GM18951 (cell line): ENCODE results near the gene CABP1.
A peak's percentile ranks its signal among the peaks of the same experiment; 100 is the strongest.
"Not testable (repeated sequence)": the region's sequence is repeated elsewhere in the genome, so short reads cannot be mapped to it uniquely, and the experiment has no call there.

Experiments used
- POLR2A ChIP-seq: IDR thresholded peaks from 4 replicates; pipeline ENCODE4 v1.6.1; 2011; ENCODE audit warnings: mild to moderate bottlenecking; ENCODE audit not compliant: insufficient read length, insufficient read depth; ENCODE audit errors: extremely low read depth
- in situ Hi-C: fragments of 300-500 bp; cut with MboI; formaldehyde crosslinking; loops from one replicate; pipeline ENCODE4 v1.12.0; 2022; ENCODE audit warnings: low sequenced_read_pairs, mixed read lengths, inconsistent platforms; ENCODE audit not compliant: unreplicated experiment

CABP1 gene

DNA sequence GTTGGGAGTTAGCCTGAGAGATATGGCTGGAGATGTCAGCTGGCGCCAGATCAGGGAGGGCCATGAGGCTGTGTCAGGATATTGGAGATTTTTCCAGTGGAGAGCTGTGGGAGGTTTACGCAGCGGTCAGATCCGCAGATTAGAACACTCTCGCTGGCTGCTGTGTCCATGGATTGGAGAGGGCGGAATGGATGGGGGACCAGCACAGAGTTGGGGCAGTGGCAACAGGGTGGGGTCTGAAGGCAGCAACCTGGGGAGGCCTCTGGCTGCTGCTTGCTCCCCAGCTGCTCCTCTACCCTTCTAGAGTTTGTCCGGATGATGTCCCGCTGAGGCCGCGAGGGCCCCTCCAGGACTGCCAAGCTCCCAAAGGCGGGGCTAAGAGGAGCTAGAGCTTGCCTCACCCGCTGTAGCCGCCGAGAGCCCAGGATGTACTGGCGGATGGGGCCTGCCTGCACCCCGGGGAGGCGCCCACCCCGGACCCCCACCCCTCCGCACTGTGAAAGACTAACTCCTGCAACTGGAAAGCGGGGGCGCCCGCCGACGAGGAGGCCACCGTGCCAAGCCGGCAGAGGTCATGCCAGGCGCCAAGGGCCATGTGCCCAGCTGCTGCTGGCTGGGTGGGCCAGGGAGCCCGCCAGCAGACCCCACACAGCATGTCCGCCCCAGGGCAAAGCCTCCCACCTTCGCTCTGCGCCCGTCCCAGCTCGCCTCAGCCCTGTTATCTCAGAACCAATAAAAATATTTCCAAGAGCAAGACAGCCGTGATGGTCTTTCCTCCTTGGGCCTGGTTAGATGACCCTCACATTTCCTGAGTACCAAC is 26.4 kb downstream of the CABP1 start:
- in situ Hi-C loops: no loop called here
- no peak for TF ChIP-seq POLR2A

DNA sequence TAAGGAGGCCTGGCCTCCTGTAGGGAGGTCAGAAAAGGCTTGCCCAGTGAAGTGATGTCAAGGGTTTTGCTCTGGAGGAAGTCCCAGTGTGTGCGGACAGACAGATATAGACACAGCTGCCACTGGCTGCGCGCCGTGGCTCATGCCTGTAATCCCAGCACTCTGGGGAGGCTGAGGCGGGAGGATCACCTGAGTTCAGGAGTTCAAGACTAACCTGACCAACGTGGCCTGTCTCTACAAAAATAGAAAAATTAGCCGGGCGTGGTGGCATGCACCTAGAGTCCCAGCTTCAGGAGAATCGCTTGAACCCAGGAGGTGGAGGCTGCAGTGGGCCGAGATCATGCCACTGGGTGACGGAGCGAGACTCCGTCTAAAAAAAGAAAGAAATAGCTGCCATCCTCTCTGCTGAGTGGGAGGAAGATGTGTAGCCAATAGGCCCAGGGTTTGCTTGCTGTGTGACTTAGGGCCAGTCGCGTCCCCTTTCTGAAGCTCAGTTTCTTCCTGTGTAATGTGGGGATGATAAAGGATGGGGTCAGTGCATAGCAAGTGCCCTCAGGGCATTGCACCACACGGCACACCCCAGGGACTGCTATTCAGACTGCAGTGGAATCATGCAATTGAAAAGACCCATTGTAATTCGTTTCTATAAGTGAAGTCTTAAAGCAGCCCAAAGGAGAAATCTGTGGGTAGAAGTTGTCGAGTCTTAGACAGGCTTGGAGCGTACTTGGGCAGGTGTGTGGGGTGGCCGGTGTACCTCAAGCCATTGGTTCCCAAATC is 27.9 kb downstream of the CABP1 start:
- in situ Hi-C loops: no loop called here
- no peak for TF ChIP-seq POLR2A

DNA sequence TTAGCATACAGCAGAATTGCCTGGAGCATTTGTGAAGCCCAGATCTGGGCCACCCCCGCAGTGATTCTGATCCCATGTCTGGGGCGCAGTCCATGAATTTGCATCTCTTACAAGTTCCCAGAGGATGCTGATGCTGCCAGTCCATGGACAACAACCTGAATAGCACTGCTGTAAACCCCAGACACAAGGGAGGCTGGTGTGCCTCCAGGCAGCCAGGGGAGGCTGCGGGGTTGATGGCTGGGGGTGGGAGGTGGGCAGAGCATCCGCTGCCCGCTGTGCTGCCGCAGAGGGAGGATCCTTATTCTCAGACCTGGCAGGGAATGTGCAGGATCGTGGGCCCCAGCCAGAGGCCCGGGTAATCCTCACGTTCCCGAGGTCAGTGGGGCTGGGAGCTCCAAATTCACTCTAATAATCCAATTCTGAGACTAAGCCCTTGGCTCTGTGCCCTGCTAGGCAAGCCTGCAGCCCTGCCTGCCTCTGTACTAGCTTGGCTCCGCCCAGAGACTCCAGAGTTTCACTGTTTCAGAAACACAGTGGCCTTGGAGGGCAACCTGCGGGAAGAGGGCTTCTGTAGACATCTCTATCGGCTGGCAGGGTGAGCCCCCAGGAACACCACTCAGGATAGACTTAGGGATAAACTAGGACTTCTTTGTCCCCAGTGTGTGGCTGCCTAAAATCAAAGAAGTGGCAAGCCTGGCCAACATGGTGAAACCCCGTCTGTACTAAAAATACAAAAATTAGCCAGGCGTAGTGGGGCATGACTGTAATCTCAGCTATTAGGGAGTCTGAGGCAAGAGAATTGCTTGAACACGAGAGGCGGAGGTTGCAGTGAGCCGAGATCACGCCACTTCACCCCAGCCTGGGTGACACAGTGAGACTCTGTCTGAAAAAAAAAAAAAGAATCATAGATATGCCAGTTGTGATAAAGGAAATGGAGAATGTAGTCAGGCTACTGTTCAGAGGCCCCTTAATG is 28.7 kb downstream of the CABP1 start:
- TF ChIP-seq POLR2A: no peak
- in situ Hi-C loops: no loop called here

DNA sequence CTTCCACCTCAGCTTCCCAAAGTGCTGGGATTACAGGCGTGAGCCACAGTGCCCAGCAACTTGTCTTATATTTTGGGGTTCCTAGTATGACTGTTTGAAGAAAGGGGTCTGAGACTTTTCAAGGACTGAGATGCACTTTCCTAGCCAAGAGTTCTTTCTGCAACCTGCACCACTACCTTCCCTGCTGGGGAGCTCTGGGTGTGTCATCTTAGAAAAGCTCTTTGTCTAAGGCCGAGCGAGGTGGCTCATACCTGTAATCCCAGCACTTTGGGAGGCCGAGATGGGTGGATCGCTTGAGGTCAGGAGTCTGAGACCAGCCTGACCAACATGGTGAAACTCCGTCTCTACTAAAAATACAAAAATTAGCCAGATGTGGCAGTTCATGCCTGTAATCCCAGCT is 29.8 kb downstream of the CABP1 start:
- in situ Hi-C loops: not testable (repeated sequence)

DNA sequence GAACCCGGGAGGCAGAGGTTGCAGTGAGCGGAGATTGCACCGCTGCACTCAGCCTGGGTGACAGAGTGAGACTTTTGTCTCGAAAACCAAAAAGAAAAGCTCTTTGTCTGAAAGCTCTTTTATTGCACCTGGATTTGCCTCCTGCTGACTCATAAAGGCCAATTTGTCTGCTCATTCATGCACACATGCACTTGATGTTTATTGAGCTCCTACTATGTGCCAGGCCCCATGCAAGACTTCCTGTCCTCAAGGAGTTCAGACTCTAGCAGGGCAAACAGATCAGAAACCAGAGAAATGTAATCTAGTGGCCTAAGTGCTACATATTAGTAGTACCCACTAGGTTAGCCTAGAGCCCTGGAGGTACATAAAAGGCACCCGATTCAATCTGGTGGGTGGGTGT is 30.2 kb downstream of the CABP1 start:
- in situ Hi-C loops: no loop called here
- TF ChIP-seq POLR2A: no peak

DNA sequence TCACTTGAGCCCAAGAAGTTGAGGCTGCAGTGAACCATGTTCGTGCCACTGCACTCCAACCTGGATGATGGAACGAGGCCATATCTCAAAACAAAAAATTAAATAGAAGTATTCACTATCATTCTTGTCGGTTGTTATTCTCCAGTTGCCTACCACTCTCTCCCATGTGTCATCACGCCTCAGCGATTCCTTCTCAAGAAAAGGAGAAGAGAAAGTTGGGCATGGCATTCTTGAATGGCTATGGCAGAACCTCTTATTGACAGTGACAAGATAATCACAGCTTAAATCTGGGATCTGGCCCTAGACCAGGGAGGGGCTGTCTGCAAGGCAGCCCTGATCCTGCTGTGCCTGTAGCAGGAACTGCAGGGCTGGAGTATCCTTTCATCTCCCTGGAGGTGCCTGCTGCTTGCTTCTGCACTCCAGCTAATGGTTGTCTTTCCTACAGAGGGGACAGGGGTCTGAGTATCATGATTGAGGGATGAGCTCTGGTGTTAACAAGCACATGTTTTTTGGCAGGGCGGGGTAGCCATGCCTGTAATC is 33.7 kb downstream of the CABP1 start:
- no peak for TF ChIP-seq POLR2A
- in situ Hi-C loops: no loop called here

DNA sequence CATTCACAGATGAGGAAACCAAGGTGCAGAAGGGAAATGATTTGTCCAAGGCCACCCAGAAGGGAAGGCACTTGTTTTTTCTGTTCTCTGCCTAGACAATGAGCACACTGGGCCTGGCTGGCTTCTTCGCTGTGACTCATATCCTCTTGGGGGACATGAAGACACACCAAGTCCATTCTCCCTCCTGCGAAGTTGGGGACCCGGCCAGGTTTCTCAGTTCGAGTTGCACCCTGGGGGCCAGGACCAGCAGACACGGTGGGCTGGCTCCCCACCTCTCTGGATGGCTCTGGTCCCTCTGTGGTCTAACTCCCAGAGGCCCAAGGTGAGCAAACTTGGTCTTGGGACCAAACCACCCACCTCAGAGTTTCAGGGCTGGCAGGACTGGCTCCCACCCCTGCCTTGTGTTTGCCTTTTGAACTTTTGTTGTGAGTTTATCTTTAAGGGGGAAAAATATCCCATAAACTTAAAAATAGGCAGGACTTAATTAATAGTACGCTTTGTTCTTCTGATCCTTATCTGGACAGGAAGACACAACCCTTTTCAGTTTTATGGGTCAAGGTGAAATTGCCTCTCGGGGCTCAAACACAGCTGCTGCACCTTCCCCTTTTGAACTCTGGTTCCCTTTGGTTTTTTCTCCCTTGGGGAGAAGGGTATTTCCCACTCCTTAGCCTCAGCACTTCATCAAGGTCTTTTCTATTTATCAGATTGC is 37.5 kb downstream of the CABP1 start:
- no peak for TF ChIP-seq POLR2A
- in situ Hi-C loops: no loop called here

DNA sequence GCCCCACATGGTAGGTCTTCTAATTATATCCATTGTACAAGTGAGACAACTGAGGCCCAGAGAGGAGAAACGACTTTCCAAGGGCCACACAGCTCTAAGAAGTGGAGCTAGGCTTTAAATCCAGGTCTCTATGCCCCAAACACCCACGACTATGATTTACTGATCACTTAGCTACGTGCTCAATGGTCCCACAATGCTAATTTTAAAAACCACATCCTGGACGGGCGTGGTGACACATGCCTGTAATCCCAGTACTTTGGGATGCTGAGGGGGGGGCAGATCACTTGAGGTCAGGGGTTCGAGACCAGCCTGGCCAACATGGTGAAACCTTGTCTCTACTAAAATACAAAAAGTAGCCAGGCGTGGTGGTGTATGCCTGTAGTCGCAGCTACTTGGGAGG is 38.1 kb downstream of the CABP1 start:
- TF ChIP-seq POLR2A: no peak
- in situ Hi-C loops: no loop called here

DNA sequence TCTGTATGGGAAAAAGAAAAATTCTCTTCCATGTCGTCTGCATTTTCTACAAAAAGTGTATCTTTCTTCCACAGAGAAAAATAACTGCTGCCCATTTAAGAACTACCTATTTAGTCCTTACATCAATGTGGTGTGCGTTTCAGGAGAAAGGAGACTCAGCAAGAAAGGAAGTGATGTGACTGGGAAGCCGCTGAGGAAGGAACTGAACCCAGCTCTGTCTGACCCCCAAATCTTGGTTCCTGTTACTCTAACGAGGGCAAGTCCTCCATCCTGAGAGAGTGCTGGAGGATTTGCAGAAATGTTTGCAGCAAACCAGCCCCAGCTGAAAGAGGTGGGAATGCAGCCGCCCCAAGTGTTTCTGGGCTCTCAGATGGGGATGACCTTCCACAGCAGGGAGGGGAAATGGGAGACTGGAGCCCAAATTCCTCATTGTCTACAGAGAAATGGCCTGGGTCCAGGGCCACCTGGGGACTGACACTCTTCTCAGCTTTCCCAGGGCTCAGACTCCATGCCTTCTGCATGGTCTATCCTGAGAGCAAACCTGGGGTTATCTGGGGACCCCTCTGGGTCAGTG is 39.8 kb downstream of the CABP1 start:
- TF ChIP-seq POLR2A: no peak
- in situ Hi-C loops: no loop called here

DNA sequence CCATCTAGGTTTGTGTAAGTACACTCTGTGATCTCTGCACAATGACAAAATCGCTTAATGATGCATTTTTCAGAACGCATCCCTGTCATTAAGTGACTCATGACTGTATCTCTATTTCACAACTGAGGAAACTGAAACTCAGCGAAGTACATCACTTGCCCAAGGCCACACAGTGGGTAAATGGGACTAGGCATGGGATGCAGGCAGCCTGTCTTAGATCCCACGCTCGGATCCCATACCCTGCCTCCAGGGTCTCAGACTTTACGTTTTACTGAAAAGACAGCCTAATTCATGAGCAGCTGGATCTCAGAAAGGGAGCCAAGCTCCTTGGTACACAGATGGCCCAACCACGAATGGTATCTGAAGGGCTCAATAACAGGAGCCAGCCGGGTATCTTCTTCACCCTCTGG is 44.1 kb downstream of the CABP1 start:
- peak; percentile 15 for TF ChIP-seq POLR2A

DNA sequence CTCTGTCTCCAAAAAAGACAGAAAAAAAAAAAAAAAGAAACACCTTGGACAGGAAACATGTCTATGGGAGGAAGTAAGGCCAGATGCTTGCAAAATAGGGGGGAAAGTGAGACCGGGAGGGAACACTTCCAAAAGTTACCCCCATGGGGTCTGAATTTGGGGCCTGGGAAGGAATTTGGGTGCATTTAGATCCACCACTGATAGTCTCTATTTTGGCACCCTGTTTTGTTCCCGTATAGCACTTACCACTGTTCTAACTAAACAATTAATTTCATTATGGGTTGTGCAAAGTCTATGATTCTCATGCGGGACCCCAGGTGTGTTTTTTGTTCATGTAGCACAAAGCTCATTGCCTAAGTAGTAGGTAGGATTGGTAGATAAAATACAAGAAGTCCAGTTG is 45.1 kb downstream of the CABP1 start:
- TF ChIP-seq POLR2A: no peak
- in situ Hi-C loops: no loop called here

More for the DNA sequence above, 44.1 kb downstream of the CABP1 start:
- in situ Hi-C loops: no loop called here

DNA sequence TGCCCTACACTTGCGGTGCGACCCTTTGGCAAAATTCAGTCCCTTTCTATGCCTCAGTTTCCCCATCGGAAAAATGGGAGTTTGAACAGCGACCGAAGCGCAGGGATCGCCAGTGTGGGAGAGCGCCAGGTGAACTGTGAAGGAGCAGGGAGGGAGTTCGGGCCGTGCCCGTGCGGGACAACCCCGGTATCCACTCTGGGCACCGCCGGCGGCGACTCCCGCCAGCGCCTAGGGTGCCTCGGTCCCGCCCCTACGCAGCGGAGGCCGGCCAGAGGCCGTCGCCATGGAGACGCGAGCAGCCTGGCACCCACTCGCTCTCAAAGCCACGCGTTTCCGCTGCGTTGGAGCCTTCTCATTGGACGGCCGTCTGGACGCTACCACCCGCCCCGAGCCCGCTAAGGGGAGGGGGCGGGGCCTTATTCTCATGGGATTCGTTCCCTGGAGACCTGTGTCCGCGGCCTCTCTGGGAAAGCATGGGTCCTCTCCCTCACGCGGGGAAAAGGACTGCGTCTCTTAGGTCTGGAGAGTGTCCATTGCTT is 45.8 kb downstream of the CABP1 start:
- in situ Hi-C loops: no loop called here
- TF ChIP-seq POLR2A: peak; percentile 82
